ENCODE data around the gene CHTF18.

Gene CHTF18

GRCh38 chr16:794853-795466 is 6.5 kb downstream of the CHTF18 start:
- no peak for FAIRE-seq

- FAIRE-seq, result no peak
These were observed 7.3 kb downstream of the CHTF18 start for GRCh38 chr16:795580-796229.

GRCh38 chr16:796296-797119 is 8.1 kb downstream of the CHTF18 start:
- no peak for FAIRE-seq

- FAIRE-seq, result no peak
These were observed 8.7 kb downstream of the CHTF18 start for GRCh38 chr16:797120-797420.

GRCh38 chr16:797686-798085 is 9.3 kb downstream of the CHTF18 start:
- FAIRE-seq, result no peak

GRCh38 chr16:798666-799065 is 10.2 kb downstream of the CHTF18 start:
- FAIRE-seq, result no peak

GRCh38 chr16:799111-799947 is 10.9 kb downstream of the CHTF18 start:
- FAIRE-seq, result no peak

GRCh38 chr16:799948-800833 is 11.8 kb downstream of the CHTF18 start, which contains the start of gene GNG13:
TSS of gene GNG13 (minus strand) at chr16:800734. CDS start at chr16:799077, 1,657 bp downstream.
- no peak for FAIRE-seq

- no peak for FAIRE-seq
These were observed 12.6 kb downstream of the CHTF18 start for GRCh38 chr16:800834-801511.

GRCh38 chr16:801584-802363 is 13.4 kb downstream of the CHTF18 start:
- FAIRE-seq, result no peak

GRCh38 chr16:802461-802860 is 14.0 kb downstream of the CHTF18 start:
- no peak for FAIRE-seq

GRCh38 chr16:802914-803753 is 14.7 kb downstream of the CHTF18 start:
- FAIRE-seq, result no peak

GRCh38 chr16:803754-804080 is 15.3 kb downstream of the CHTF18 start:
- FAIRE-seq, result no peak

- no peak for FAIRE-seq
These were observed 16.0 kb downstream of the CHTF18 start for GRCh38 chr16:804193-805048.

- FAIRE-seq, result no peak
These were observed 17.1 kb downstream of the CHTF18 start for GRCh38 chr16:805474-805873.

GRCh38 chr16:807347-808084 is 19.1 kb downstream of the CHTF18 start:
- no peak for FAIRE-seq

- FAIRE-seq, result no peak
These were observed 19.6 kb downstream of the CHTF18 start for GRCh38 chr16:808085-808386.

GRCh38 chr16:813204-813915 is 24.9 kb downstream of the CHTF18 start:
- FAIRE-seq, result no peak
